Measurements from ENCODE around the gene NOTUM. TPM values are rescaled to one million over a fixed set of nuclear protein-coding genes. Genes with fewer than 3 reads are reported as not detected.

Gene NOTUM
- total RNA-seq, 1 donor from 2014 or later = 1.6 TPM

- intact Hi-C loops (cut with micrococcal nuclease) = loop anchor here (1.0 to 2.0 kb wide), 6 partner anchors 8 to 97 kb away; partner anchors contain the start of genes ALYREF, ANAPC11, LRRC45 and P4HB
Observed at GRCh38 chr17:81926451-81927151, 34.4 kb downstream of the NOTUM start.

- intact Hi-C loops (cut with micrococcal nuclease) = loop anchor here (2.0 kb wide), 2 partner anchors 15 to 65 kb away; partner anchors contain the start of genes P4HB and PCYT2
Observed at GRCh38 chr17:81925860-81926450, 35.0 kb downstream of the NOTUM start.

GRCh38 chr17:81924557-81925532 is 36.1 kb downstream of the NOTUM start:
- intact Hi-C loops (cut with micrococcal nuclease) = no loop called here

- intact Hi-C loops (cut with micrococcal nuclease) = no loop called here
Observed at GRCh38 chr17:81923302-81924260, 37.4 kb downstream of the NOTUM start.

- intact Hi-C loops (cut with micrococcal nuclease) = no loop called here
Observed at GRCh38 chr17:81922566-81923301, 38.3 kb downstream of the NOTUM start.

- intact Hi-C loops (cut with micrococcal nuclease) = no loop called here
Observed at GRCh38 chr17:81921996-81922565, 38.9 kb downstream of the NOTUM start.

GRCh38 chr17:81921537-81921862 is 39.5 kb downstream of the NOTUM start:
- intact Hi-C loops (cut with micrococcal nuclease) = no loop called here

- intact Hi-C loops (cut with micrococcal nuclease) = no loop called here
Observed at GRCh38 chr17:81920612-81921536, 40.1 kb downstream of the NOTUM start.

- intact Hi-C loops (cut with micrococcal nuclease) = loop anchor here (1.0 to 2.0 kb wide), 4 partner anchors 8 to 58 kb away; partner anchors contain the start of genes ARHGDIA, MAFG and P4HB
Observed at GRCh38 chr17:81918832-81919545, 42.0 kb downstream of the NOTUM start.

- intact Hi-C loops (cut with micrococcal nuclease) = loop anchor here (1.0 to 2.0 kb wide), 4 partner anchors 8 to 58 kb away; partner anchors contain the start of genes ARHGDIA, MAFG and P4HB
Observed at GRCh38 chr17:81918333-81918669, 42.7 kb downstream of the NOTUM start.

- intact Hi-C loops (cut with micrococcal nuclease) = loop anchor here (1.0 to 2.0 kb wide), 4 partner anchors 7 to 57 kb away; partner anchors contain the start of genes ARHGDIA, MAFG and P4HB
Observed at GRCh38 chr17:81917565-81918332, 43.2 kb downstream of the NOTUM start, which contains the start of gene SIRT7. Gene SIRT7, minus strand, starts transcription at chr17:81918176. Its CDS starts 45 bp downstream, at chr17:81918131.

- intact Hi-C loops (cut with micrococcal nuclease) = no loop called here
Observed at GRCh38 chr17:81916234-81917001, 44.6 kb downstream of the NOTUM start.

- intact Hi-C loops (cut with micrococcal nuclease) = no loop called here
Observed at GRCh38 chr17:81915331-81915730, 45.7 kb downstream of the NOTUM start.

- intact Hi-C loops (cut with micrococcal nuclease) = loop anchor here (5.0 kb wide), 1 partner anchor 108 kb away; the partner anchor contains the start of genes CENPX and LRRC45
Observed at GRCh38 chr17:81914103-81914850, 46.7 kb downstream of the NOTUM start.
